ENCODE data around the gene NCOA1.
"Not testable (repeated sequence)": the region's sequence is repeated elsewhere in the genome, so short reads cannot be mapped to it uniquely, and the experiment has no call there.

NCOA1 gene

DNA sequence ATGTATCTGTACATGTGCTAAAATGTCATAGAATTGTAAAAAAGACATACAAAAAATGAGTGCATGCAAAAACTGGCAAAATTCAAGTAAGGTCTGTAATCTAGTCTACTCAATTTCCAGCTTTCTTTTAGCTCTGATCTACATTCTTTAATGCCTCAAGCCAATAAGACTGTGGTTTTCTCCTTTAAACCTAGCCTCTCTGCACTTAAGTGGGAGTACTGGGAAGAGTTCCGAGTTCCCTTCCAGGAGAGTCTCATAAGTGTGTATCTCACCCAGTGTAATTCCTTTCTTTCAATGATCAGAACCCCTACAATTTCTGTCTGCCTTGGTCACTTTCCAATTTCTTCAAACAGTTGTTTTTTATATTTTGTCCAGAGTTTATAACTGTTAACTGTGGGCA, 152.0 kb downstream of the NCOA1 start:
- no peak for DNase-seq

DNA sequence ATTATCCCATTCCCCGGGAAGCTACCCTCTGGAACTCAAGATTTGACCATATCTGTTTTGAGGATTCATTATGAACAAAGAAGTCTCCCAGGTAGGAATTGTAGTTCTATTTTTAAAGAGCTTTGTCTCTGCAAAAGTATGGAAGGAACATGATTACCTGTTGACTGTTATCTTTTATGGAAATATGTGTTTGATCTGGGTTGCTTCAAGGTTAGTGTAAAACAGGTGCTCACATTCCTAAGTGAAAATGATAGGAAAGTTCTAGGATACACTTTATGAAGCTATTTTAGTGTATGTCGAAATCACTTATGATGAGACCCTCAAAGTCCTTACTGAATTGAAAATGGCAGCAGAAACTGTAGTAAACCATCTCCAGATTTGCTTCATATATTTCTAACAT, 153.0 kb downstream of the NCOA1 start:
- no peak for DNase-seq

DNA sequence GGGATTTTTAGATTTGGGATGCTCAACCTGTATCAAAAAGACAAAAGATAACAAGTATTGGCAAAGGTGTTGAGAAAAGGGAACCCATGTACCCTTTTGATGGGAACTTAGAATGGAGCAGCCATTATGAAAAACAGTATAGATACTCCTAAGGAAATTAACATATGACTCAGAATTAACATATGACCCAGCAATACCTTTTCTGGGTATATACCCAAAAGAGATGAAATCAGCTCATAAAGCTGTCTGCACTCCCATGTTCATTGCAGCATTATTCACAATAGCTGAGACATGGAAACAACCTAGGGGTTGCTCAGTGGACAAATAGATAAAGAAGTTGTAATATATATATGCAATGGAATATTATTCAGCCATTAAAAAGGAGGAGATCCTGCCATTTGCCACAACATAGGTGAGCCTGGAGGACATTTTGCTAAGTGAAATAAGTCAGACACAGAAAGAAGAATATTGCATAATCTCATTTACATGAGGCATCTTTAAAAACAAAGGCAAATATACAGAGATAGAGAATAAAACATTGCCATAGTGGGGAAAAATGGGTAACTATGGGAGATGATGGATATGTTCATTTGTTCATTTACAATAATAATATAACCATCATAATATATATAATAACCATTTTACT, 160.1 kb downstream of the NCOA1 start:
- DNase-seq: no peak

DNA sequence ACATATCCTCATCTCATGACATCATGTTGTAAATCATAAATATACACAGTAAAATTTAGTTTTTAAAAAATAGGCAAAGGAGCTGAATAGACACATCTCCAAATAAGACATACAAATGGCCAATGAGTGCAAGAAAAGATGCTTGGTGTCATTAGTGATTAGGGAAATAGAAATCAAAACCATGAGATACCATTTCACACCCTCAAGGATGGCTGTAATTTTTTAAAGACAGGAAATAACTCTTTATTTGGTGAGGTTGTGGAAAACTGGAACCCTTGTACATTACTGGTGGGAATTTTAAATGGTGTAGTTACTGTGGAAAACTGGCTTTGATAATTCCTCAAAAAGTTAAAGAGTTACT, 160.6 kb downstream of the NCOA1 start:
- DNase-seq: no peak

DNA sequence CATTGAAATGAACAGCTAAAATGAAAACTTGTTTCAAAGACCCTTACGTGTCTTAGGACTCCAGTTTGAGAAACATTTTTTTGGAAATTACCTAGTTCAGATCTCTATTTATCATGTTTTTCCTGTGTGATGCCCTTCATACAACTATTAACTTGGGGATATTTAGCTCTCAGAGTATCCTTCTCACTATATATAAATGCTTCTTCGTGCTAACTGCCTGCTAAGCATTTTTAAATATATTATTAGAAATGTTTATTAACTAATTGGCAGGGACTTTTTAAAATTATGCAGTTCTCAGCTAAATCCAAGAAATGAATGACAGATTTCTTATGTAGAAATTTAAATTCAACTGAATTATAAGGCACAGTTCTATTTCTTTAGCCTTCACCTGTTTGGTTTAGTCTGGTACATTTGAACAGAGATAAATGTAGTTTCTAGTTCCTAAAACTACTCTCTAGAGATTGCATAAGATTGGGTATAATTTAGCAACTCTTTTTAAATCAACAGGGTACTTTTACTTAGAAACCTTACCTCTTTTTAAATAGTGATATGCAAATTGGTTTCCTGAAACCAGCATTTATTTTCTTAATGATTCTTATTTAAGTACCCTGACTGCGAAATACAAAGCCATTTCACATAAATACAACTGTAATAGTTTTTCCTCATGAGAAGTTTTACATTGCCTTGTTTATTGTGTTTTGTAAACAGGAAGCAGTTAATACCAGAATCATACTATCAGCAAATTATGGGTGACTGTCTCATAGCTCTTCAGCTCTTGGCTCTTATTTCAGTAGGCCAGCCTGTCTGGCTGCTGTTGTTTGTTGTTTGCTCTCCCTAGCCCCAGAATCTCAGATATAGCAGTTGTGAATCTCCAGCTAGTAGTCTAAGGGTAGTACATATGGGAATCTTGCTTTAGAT, 161.5 kb downstream of the NCOA1 start:
- no peak for DNase-seq

DNA sequence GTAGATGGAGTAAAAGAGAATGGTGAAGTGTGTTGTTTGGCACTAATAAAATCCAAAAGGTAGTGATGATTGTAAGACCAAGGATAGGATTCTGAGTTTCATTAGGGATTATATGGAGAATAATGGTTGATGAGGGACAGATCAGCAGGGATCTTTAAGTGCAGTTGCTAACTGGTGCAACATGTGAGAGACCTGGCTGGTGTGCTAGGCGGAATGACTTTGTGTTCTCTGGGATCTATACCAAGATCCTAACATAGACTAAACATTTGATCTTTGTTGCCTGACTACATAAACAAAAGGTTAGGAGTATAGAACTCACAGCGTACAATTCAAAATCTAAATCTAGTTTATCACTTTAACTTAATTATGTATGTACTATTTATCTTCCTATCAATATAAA, 166.8 kb downstream of the NCOA1 start:
- no peak for DNase-seq

DNA sequence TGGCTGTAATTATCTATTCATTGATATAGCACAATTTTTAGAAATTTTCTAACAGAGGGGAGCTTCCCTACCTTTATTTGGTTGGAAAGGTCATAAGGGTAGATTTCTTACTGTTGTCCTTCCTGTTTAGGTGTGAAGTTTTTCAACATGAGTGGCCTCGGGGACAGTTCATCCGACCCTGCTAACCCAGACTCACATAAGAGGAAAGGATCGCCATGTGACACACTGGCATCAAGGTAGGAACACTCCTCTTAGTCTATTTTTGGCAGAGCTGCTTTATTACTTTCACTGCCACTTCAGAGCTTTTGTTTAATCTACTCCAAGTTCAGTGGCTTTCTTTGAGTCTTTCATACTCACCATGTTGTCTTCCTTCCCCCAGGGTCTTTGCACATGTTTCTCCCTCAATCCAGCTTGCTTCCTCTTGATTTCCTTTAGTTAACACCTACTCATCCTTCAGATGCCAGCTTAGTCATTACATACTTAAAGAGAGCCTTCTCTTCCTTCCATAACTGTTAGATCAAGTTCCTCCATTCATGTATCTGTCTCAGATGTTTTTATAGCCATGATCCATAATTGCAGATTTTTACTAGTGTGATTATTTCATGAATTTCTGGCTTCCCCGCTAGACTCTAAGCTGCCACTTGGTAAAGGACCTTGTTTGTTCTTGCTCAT, 167.6 kb downstream of the NCOA1 start:
- no peak for DNase-seq

DNA sequence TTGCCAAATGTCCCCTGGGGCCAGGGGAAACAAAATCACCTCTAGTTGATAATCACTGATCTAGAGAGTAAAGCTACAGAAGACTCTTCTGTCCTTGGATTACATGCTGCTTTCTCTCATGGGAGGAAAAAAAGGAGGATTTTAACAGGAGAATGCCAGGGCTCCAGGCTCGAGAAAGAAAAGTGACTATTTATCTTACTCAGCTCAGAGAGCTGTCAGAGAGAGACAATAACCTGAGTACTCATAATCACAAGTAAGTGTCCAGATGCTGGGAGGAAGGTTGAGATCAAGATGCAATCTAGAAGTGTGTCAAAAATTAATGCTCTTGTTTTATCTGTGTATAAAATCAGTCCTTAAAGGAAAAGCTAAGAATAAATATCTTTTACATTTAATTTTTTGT, 168.8 kb downstream of the NCOA1 start:
- no peak for DNase-seq

DNA sequence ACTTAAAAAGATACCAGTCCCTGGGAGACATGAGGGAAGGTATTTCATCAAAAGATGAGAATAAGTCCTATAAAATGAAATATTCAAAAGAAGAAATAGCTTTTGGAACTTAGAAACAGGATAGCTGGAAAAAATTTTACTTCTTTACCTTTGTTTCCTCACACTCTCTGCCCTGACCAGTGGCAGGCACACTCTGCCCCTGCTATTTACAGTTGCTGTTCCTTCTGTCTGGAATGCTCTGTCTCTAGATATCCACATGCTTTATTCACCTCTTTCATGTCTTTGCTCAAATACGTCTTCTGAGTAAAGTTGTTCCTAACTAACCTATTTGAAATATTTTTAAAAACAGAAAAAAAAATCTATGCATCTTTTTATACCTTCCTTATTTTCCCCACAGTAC, 176.5 kb downstream of the NCOA1 start:
- no peak for DNase-seq

DNA sequence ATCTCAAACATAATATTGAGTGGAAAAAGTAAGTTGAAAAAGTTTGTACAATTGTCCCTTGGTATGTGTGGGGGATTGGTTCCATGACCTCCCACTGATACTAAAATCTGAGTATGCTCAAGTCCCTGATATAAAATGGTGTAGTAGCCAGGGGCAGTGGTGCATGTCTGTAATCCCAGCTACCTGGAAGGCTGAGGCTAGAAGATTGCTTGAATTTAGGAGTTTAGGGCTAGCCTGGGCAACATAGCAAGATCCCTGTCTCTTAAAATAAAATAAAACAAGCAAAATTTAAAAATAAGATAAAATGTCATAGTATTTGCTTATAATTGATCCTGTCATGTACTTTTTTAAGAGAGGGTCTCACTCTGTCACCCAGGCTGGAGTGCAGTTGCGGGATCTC, 180.2 kb downstream of the NCOA1 start:
- no peak for DNase-seq

DNA sequence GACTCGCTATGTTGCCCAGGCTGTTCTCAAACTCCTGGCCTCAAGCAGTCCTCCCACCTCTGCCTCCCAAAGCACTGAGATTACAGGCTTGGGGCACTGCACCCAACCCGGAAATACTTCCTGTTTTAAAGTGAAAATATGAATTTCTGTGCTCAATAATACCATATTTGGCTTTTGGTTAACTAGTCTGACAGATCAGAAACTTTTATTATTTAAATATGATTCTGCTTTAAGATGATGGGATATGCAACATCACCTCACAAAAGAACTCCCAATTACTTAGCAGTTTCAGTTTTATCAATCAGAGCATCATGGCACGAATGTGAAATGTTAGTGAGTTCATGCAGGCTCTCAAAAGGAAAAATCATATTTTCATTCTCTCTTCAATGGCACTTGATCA, 181.5 kb downstream of the NCOA1 start:
- no peak for DNase-seq

DNA sequence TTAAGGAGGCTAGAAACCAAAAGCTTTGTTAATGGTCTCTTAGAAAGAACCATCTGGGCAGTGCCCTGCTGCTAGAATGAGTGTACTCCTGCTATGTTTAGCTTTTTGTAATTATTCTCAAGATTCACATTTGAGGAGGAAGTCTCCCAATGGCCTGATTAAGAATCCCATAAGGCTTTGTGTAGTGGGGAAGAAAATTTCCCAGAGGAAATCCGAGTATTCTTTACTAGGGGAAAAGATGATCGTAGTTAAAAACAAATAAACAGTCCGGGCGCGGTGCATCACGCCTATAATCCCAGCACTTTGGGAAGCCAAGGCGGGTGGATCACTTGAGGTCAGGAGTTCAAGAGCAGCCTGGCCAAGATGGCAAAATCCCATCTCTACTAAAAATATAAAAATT, 184.3 kb downstream of the NCOA1 start:
- DNase-seq: no peak

DNA sequence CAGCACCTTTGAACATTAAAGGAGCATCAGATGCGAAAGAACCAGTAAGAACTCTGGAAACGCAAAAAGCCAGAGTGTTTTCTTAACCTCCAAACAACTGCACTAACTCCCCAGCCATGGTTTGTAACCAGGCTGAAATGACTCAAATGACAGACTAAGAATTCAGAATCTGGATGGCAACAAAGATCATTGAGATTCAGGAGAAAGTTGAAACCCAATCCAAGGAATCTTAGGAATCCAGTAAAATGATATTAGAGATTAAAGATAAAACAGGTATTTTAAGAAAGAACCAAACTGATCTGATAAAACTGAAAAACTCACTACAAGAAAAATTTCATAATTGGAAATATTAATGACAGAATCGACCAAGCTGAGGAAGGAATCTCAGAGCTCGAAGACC, 185.4 kb downstream of the NCOA1 start:
- DNase-seq: no peak

DNA sequence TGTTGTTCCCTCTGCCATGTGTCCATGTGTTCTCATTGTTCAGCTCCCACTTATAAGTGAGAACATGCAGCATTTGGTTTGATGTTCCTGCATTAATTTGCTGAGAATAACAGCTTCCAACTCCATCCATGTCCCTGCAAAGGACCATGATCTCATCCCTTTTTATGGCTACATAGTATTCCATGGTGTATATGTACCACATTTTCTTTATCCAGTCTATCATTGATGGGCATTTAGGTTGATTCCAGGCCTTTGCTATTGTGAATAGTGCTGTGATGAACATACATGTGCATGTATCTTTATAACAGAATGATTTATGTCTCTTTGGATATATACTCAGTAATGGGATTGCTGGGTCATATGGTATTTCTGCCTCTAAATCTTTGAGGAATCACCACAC, 187.0 kb downstream of the NCOA1 start:
- DNase-seq: not testable (repeated sequence)

DNA sequence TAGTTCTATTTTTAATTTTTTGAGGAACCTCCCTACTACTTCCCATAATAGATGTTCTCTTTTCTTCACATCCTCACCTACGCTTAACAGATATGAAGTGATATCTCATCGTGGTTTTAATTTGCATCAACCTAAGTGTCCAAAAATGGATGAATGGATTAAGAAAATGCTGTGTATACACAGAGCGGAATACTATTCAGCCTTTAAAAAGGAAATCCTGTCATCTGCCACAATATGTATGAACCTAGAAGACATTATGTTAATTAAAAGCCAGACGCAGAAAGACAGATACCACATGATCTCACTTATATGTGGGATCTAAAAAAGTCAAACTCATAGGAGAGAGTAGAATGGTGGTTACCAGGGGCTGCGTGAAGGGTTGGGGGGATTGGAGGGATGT, 189.1 kb downstream of the NCOA1 start:
- no peak for DNase-seq

DNA sequence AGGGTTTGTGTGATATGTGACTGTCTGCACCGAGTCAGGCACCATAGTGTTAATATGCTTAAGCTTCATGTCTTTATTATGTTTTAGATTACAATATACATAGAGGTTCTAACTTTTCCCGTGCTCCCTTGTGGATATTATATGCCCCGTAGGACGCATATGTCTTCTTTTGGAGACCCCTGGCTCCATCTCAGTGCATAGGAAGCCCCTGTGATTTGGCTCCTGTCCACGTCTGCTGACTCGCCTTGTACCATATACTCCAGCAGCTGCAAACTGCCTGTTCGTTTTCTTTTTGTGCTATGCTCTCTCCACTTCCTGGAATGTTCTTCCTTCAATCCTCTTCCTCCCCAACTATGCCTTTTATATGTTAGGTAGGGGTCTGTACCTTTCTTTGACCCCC, 191.2 kb downstream of the NCOA1 start:
- DNase-seq: no peak

DNA sequence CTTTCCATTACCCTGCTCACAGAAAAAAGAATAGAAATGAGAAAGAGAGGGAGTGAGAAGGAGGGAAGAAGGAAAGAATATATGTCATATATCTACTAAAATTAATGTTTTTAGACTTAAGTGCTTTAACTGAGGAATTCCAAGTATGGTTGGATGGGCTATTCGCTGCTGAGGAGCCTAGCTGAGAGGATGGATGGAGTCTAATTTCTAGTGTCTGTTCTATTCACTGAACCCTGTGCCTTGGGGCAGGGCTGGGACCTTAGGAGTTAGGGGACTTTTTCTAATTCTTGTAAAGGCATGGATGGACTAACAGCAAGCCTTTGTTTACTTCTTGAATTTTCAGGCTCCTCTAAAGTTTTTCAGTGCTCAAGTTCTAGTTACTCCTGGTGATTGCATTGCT, 192.4 kb downstream of the NCOA1 start:
- DNase-seq: no peak

DNA sequence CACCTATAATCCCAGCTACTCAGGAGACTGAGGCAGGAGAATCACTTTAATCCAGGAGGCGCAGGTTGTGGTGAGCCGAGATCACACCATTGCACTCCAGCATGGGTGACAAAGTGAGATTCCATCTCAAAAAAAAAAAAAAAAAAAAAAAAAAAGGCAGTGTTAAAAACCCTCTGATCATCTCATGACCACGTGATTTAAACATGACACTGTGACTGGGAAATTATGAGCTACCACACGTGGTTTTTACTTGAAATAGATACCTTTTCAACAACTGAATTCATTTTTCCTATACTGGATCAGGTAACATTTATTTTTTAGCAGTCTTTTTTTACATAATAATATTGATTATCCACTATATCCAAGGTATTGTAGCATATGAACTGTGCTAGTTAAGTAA, 199.5 kb downstream of the NCOA1 start:
- no peak for DNase-seq

DNA sequence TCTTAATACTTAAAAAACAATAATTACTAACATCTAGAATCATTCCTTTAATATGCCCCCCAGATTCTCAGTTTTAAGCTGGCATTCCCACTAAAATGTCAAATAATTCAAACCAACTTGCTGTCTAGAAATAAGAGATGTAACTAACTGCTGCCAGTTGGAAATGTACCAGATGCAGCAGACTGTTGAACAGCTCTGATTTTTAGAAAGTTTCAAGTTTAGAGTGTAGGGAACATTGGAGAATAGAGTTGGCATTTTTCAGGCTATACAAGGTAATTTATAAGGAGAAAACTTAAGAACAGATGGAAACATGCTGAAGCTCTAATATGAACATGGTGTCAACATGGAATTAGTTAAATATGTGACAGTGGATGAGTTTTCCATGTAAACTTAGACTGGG, 200.8 kb downstream of the NCOA1 start:
- no peak for DNase-seq

DNA sequence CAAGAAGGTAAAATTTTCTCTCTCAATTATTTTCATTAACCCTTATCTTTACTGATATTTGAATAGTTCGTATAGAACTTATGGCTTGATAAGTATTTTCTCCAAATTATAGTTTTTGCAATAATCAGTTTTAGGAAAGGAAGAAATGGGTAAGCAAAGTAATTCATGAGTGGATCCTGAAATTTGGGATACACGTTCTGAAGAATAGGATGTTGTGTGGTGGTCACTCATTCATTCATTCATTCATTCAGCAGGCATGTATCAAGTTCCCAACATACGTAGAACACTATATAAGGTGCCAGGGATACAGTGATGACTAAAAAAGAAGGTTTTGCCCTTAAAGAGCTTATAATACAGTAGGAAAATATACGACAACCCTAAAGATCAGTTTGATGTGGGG, 206.7 kb downstream of the NCOA1 start:
- no peak for DNase-seq

DNA sequence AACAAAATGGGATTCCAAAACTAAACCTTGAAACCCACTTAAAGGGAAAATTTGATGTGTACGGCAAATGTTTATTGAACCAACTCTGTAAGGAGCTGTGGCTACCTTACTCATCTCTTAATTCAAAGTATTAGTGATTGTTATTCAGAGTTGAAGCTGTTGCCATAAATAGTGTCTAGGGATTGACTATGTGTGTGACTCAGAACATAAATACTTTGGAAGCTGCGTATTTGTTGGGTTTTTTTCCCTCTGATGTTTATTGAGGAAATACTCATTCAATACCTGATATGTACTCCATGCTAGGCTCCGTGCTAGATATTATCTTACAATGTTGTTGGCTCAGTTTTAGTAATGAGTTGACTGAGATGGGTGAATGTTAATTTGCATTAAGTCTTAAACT, 211.7 kb downstream of the NCOA1 start:
- DNase-seq: no peak

DNA sequence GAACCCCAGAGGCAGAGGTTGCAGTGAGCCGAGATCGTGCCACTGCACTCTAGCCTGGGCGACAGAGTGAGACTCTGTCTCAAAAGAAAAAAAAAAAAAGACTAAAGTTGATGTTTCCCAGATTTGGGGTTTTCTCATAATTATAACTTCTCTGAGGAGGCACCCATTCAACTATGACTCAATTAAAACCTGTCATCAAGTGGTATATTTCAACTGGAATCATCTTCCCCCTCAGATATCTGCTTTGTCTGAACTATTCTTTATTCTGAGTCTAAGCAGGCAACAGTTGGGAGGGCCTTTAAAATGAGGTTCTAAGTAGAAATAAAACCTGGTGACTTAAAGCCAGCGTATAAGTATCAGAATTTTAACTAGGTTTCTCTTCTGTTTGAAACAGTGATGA, 213.6 kb downstream of the NCOA1 start:
- no peak for DNase-seq

DNA sequence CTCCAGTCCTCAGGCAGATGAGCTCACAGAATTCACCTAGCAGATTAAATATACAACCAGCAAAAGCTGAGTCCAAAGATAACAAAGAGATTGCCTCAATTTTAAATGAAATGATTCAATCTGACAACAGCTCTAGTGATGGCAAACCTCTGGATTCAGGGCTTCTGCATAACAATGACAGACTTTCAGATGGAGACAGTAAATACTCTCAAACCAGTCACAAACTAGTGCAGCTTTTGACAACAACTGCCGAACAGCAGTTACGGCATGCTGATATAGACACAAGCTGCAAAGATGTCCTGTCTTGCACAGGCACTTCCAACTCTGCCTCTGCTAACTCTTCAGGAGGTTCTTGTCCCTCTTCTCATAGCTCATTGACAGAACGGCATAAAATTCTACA, 216.1 kb downstream of the NCOA1 start:
- DNase-seq: no peak

DNA sequence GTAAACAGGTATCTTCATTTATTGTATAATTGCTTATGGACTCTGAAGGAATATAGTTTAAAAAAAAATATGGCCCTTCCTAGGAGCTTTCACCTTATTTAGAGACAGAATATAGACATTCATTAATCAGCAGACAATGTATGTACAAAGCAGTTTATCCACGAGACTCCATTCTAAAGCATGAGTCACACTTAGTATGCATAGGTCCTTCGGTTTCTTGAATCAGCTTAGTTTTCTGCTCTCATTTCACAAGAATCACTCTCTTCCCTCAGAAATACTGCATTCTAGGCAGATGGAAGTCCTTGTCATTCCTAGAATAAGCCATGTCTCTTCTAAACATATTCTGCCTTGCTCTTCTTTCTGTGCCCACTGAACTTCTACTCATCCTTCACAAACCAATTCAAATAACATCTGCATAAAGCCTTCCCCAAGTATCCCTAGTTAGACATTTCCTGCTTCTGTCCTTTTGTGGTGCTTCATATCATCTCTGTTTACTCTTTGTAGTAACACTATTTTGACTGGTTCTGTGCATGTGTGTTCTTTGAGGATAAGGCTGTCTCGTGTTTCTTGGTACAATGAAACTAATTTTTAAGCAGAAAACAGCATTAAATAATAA, 217.6 kb downstream of the NCOA1 start:
- DNase-seq: no peak
